ENCODE data around the gene BCL7C. TPM values are rescaled to one million over a fixed set of nuclear protein-coding genes. Genes with fewer than 3 reads are reported as not detected.

The BCL7C gene
- total RNA-seq, 1 donor: 33.3 TPM

- TF ChIP-seq CTCF (IDR thresholded peaks at IDR 0.05; ENCODE audit: extremely low read depth, low read depth, low read length): no peak
- DNase-seq (ENCODE audit: insufficient read length, low spot score, missing footprints): no peak
These were observed 40.1 kb downstream of the BCL7C start for GRCh38 chr16:30853758-30854157.

DNA sequence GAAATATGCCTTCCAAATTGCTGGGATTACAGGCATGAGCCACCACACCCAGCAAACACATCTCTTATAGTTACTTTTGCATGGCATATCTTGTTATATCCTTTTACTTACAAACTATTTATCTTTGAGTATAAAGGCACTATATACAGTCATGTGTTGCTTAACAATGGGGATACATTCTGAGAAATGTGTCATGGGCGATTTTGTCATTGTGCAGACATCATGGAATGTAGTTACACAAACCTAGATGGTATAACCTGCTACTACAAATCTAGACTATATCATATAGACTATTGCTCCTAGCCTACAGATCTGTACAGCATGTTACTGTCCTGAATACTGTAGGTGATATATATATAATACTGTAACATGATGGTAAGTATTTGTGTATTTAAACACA lies 43.6 kb downstream of the BCL7C start:
- Histone ChIP-seq H3K4me2 (ENCODE audit: insufficient read depth, low read length) (no peak overlapping the region), H4K20me1 (ENCODE audit: insufficient read depth, low read length) (no peaks in the 10 kb centered on the region), H3K27ac (ENCODE audit: low read depth, low read length) (no peak overlapping the region), H3K79me2 (ENCODE audit: insufficient read depth, low read length) (no peaks in the 10 kb centered on the region), H3K9me3 (ENCODE audit: low read depth, low read length) (no peaks in the 10 kb centered on the region), H3K4me1 (ENCODE audit: insufficient read depth, low read length) (no peaks in the 10 kb centered on the region), H3K27me3 (ENCODE audit: insufficient read depth, low read length) (no peaks in the 10 kb centered on the region), H3K36me3 (ENCODE audit: insufficient read depth, low read length) (peaks cover 4% of the 10 kb centered on the region), H3K4me3 (ENCODE audit: insufficient read depth, low read length) (no peak overlapping the region), H2AFZ (ENCODE audit: low read length) (no peak overlapping the region)
- TF ChIP-seq CTCF (IDR thresholded peaks at IDR 0.05; ENCODE audit: extremely low read depth, low read depth, low read length): no peak
- no peak for DNase-seq (ENCODE audit: insufficient read length, low spot score, missing footprints)

More at GRCh38 chr16:30853758-30854157, 40.1 kb downstream of the BCL7C start:
- Histone ChIP-seq H3K4me3 (ENCODE audit: insufficient read depth, low read length) (no peak overlapping the region), H3K4me1 (ENCODE audit: insufficient read depth, low read length) (no peaks in the 10 kb centered on the region), H3K27me3 (ENCODE audit: insufficient read depth, low read length) (no peaks in the 10 kb centered on the region), H3K36me3 (ENCODE audit: insufficient read depth, low read length) (peaks cover 4% of the 10 kb centered on the region), H4K20me1 (ENCODE audit: insufficient read depth, low read length) (peaks cover under 1% of the 10 kb centered on the region), H2AFZ (ENCODE audit: low read length) (no peak overlapping the region), H3K9me3 (ENCODE audit: low read depth, low read length) (no peaks in the 10 kb centered on the region), H3K4me2 (ENCODE audit: insufficient read depth, low read length) (no peak overlapping the region), H3K79me2 (ENCODE audit: insufficient read depth, low read length) (no peaks in the 10 kb centered on the region), H3K27ac (ENCODE audit: low read depth, low read length) (no peak overlapping the region)

DNA sequence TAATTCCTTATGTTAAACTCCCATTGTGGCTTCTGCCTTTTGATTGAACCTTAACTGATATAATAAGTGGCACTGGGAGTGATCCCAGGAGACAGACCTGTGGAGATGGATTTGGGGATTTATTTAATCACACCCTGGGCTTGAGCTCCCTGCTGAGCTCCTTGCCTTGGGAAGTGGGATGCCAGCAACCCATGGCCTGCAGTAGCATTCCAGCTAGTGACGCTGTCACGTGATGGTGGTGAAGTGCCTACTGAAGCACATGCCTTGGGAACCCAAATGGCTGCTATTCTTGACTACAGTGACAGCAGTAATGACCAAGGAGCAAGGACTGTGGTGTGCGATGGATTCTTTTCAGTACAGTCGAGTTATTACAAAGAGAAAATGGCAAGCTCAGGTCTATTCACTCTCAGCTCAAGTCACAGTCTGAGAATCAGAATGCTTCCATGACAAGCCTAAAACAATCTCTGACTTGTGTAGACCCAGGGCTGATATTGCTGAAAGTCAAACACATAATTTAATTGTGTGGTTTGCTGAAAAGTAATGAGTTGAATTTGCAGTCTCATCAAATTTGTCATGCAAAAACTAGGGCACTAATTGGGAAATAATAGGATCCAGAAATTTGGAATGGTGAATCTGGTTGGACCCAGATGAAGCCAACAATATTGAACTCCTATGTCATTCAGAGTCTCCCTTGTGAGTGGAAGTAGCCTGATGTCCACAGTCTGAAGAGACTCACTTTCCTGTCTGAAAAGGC lies 47.1 kb downstream of the BCL7C start:
- Histone ChIP-seq H3K4me1 (ENCODE audit: insufficient read depth, low read length) (peaks cover 4% of the 10 kb centered on the region), H3K27ac (ENCODE audit: low read depth, low read length) (no peak overlapping the region), H3K27me3 (ENCODE audit: insufficient read depth, low read length) (no peaks in the 10 kb centered on the region), H3K4me2 (ENCODE audit: insufficient read depth, low read length) (no peak overlapping the region), H2AFZ (ENCODE audit: low read length) (no peak overlapping the region), H4K20me1 (ENCODE audit: insufficient read depth, low read length) (no peaks in the 10 kb centered on the region), H3K79me2 (ENCODE audit: insufficient read depth, low read length) (no peaks in the 10 kb centered on the region), H3K36me3 (ENCODE audit: insufficient read depth, low read length) (peaks cover 1% of the 10 kb centered on the region), H3K9me3 (ENCODE audit: low read depth, low read length) (no peaks in the 10 kb centered on the region), H3K4me3 (ENCODE audit: insufficient read depth, low read length) (no peak overlapping the region)
- no peak for DNase-seq (ENCODE audit: insufficient read length, low spot score, missing footprints)
- no peak for TF ChIP-seq CTCF (IDR thresholded peaks at IDR 0.05; ENCODE audit: extremely low read depth, low read depth, low read length)

DNA sequence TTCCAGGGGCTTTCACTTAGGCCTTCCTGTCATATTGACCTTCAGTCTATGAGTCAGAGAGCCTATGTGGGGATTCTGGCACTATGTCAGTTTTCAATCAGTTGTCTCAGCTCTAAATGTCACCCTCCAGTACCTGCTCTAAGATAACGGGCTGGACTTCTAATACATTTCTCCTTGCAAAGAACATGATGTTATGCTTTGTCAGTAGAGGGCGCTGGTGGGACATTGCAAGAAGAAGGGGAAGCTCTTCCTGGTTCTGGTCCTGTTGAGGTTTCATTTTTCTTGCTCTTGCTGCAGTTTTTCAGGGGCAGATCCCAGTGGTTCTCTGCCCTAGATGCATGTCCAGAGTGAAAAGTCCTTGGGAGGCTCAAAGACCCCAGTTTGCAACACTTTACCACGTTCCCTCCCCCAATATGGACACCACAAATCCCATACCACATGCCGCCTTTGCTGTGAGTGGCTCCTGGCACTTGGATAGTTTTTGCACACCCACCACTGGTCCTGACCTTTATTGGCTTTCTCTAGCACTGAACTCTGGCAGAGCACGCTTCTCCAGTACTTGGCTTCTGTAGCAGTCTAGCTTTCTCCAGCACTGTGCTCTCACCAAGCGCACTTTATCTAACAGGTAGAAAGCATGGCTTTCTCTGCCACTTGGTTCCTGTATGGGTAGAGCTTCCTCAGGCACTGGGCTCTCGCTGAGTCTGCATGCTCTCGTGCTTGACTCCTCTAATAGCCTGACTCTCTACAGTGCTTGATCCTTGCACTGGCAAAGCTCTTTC lies 49.0 kb downstream of the BCL7C start:
- DNase-seq (ENCODE audit: insufficient read length, low spot score, missing footprints): peak; percentile 92
- H3K4me1 ChIP-seq (ENCODE audit: insufficient read depth, low read length): peaks cover 4% of the 10 kb centered on the region
- no peaks in the 10 kb centered on the region for H3K36me3 ChIP-seq (ENCODE audit: insufficient read depth, low read length)
- peak; percentile 92 for TF ChIP-seq CTCF (IDR thresholded peaks at IDR 0.05; ENCODE audit: extremely low read depth, low read depth, low read length)
- H3K4me3 ChIP-seq (ENCODE audit: insufficient read depth, low read length): peak overlapping the region; percentile 59
- H3K27me3 ChIP-seq (ENCODE audit: insufficient read depth, low read length): no peaks in the 10 kb centered on the region
- H3K79me2 ChIP-seq (ENCODE audit: insufficient read depth, low read length): no peaks in the 10 kb centered on the region
- H3K9me3 ChIP-seq (ENCODE audit: low read depth, low read length): no peaks in the 10 kb centered on the region
- no peak overlapping the region for H3K27ac ChIP-seq (ENCODE audit: low read depth, low read length)
- H2AFZ ChIP-seq (ENCODE audit: low read length): peak overlapping the region; percentile 84
- no peaks in the 10 kb centered on the region for H4K20me1 ChIP-seq (ENCODE audit: insufficient read depth, low read length)
- H3K4me2 ChIP-seq (ENCODE audit: insufficient read depth, low read length): peak overlapping the region; percentile 84

Measured in osteoblast (primary cell).